ENCODE results near the gene LMF1. TPM values are rescaled to one million over a fixed set of nuclear protein-coding genes. Genes with fewer than 3 reads are reported as not detected.
"Not testable (repeated sequence)": the region's sequence is repeated elsewhere in the genome, so short reads cannot be mapped to it uniquely, and the experiment has no call there.

Gene LMF1
- total RNA-seq, 4 donors from 2014 or later: 14.9 to 33.7 (median 27.1) TPM

DNA sequence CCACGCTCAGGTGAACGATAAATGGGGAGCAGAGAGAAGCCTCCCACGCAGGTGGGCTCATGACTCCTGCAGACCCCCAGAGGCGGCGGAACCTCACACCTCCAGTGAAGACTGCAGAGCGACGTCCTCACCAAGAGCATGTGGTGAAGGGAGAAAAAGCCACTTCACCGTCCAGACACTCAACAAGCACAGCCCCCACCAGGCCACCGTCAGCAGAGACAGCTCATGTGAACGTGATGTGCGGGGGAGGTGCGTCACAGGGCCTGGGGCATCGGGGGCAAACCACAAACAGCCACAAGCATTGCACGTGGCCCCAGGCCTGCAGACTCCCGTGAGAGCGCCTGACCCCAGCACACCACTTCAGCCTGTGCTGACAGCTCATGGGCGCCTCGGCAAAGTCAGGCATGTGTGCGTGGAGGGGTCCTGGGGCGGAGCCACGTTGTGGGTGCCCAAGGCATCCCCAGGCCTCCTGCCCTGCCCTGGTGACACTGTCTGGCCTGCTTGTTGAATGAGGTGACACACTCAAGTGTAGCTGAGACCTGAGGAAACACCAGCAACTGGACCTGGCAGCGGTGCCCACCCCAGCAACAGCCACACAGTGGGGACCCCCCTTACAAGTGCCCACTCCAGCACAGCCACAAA is 19.0 kb downstream of the LMF1 start:
- ATAC-seq (ENCODE audit: low FRiP score) (no peak), DNase-seq (ENCODE audit: low spot score) (no peak)
- TF ChIP-seq, protein P1, sequence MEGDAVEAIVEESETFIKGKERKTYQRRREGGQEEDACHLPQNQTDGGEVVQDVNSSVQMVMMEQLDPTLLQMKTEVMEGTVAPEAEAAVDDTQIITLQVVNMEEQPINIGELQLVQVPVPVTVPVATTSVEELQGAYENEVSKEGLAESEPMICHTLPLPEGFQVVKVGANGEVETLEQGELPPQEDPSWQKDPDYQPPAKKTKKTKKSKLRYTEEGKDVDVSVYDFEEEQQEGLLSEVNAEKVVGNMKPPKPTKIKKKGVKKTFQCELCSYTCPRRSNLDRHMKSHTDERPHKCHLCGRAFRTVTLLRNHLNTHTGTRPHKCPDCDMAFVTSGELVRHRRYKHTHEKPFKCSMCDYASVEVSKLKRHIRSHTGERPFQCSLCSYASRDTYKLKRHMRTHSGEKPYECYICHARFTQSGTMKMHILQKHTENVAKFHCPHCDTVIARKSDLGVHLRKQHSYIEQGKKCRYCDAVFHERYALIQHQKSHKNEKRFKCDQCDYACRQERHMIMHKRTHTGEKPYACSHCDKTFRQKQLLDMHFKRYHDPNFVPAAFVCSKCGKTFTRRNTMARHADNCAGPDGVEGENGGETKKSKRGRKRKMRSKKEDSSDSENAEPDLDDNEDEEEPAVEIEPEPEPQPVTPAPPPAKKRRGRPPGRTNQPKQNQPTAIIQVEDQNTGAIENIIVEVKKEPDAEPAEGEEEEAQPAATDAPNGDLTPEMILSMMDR (IDR thresholded peaks at IDR 0.05): no peak

DNA sequence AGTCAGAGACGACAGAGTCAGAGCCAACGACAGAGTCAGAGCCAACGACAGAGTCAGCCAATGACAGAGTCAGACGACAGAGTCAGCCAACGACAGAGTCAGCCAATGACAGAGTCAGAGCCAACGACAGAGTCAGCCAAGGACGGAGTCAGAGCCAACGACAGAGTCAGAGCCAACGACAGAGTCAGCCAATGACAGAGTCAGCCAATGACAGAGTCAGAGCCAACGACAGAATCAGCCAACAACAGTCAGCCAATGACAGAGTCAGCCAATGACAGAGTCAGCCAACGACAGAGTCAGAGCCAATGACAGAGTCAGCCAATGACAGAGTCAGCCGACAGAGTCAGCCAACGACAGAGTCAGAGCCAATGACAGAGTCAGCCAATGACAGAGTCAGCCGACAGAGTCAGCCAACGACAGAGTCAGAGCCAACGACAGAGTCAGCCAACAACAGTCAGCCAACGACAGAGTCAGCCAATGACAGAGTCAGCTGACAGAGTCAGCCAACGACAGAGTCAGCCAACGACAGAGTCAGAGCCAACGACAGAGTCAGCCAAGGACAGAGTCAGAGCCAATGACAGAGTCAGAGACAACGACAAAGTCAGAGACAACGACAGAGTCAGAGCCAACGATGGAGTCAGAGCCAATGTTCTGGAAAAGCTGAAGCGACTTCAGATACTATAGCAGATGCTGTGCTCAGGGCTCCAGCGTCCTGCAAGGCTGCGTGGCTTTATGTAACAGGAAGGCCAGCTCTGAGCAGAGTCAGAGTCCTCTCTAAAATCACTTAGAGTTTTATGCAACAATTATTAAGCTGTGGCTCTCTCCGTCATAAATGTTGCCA is 19.8 kb downstream of the LMF1 start:
- not testable (repeated sequence) for DNase-seq (ENCODE audit: low spot score); ATAC-seq (ENCODE audit: low FRiP score)

DNA sequence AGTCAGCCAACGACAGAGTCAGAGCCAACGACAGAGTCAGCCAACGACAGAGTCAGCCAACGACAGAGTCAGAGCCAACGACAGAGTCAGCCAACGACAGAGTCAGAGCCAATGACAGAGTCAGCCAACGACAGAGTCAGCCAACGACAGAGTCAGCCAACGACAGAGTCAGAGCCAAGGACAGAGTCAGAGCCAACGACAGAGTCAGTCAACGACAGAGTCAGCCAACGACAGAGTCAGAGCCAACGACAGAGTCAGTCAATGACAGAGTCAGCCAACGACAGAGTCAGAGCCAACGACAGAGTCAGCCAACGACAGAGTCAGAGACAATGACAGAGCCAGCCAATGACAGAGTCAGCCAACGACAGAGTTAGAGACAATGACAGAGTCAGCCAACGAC is 22.0 kb downstream of the LMF1 start:
- DNase-seq (ENCODE audit: low spot score): not testable (repeated sequence)

DNA sequence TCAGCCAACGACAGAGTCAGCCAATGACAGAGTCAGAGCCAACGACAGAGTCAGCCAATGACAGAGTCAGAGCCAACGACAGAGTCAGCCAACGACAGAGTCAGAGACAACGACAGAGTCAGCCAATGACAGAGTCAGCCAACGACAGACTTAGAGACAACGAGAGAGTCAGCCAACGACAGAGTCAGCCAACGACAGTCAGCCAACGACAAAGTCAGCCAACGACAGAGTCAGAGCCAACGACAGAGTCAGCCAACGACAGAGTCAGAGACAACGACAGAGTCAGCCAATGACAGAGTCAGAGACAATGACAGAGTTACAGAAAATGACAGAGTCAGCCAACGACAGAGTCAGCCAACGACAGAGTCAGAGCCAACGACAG is 22.9 kb downstream of the LMF1 start:
- not testable (repeated sequence) for ATAC-seq (ENCODE audit: low FRiP score); DNase-seq (ENCODE audit: low spot score)

More for the DNA sequence above, 22.0 kb downstream of the LMF1 start:
- ATAC-seq (ENCODE audit: low FRiP score): not testable (repeated sequence)

DNA sequence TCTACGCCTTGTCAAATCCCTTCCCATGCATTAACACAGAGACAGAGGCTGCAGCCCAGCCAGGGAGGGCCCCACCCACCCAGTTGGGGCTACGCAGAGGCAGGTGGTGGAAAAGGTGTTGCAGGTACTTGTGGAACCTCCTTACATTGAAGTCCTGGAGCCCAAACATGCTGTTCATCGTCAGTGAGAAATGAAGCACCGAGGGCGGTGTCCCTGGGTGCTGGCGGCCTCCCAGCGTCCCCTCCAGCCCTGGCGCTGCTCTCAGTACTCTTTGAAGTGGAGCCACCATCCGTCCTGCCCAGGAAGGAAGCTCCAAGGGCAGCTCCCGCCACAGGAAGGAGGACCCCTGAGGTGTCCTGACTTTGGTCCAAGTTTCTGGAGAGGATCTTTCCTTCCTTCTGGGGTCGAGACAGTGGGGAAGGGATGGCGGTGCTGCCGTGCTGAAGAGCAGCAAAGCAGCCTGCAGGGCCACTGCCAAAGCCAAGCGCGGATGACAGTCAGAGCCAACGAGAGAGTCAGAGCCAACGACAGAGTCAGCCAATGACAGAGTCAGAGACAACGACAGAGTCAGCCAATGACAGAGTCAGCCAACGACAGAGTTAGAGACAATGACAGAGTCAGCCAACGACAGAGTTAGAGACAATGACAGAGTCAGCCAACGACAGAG is 23.4 kb downstream of the LMF1 start:
- TF ChIP-seq, protein P1 (IDR thresholded peaks at IDR 0.05): no peak
- ATAC-seq (ENCODE audit: low FRiP score) (peak; percentile 14), DNase-seq (ENCODE audit: low spot score) (no peak)

DNA sequence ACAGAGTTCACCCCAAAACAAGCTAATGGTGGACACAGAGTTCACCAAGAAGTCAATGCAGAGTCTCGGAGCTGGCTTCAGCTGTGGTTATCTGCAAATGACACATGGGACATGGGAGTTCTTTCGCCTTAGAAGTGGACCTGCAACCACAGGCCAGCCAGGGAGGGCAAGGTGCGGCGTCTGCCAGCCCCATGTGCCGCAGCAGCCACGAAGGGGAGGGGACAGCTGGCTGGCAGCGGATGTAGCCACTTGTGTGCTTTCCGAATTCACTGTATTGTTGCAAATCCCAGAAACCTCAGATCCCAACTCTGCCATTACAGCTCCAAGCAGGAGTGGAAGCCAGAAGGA is 24.8 kb downstream of the LMF1 start:
- DNase-seq (ENCODE audit: low spot score): no peak
- ATAC-seq (ENCODE audit: low FRiP score): no peak

DNA sequence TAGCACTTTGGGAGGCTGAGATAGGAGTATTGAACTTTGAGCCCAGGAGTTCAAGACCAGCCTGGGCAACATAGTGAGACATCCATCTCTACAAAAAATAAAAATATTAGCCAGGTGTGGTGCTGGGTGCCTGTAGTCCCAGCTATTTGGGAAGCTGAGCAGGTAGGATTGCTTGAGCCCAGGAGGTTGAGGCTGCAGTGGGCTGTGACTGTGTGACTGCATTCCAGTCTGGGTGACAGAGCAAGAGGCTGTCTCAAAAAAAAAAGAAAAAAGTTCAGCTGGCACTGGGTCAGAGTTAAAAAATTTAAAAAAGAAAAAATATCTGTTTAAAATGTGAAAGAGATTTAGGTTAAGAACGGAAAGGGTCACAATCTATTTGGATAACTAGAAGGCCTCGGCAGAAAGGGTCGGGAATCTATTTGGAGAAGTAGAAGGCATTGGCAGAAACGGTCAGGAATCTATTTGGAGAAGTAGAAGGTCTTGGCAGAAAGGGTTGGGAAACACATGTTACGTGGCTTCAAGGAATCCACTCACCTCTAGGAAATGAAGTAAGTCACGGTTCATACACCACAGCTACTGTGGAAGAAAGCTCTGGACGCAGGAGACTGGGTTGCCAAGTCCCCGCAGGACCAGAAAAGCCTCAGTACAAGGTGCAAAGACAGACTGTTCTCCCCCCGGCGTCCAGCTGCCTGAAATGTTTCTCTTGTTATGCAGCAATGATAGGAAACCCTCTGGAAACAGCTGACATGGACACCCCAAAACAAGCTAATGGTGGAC is 25.3 kb downstream of the LMF1 start:
- TF ChIP-seq, protein P1 (IDR thresholded peaks at IDR 0.05): no peak
- DNase-seq (ENCODE audit: low spot score) (no peak), ATAC-seq (ENCODE audit: low FRiP score) (no peak)

More for the DNA sequence above, 24.8 kb downstream of the LMF1 start:
- TF ChIP-seq, protein P1 (IDR thresholded peaks at IDR 0.05): no peak

DNA sequence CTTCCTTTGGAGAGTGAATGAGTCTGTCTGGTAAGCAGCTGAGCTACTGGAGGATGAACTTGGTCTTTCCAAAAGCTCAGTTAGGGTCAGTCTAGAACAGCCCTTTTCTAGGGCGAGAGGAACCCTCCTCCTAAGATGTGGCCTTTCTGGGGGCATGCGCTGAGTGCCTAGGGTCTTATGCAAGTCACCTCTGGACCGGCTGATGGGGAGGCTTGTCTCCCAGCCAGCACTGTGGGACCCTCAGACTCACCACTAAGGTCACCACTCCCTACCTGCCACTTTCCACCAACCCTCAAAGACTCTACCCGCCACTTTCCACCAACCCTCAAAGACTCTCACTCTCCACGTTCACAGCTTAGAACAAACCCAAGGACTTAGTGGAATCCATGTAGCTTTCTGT is 26.8 kb downstream of the LMF1 start:
- ATAC-seq (ENCODE audit: low FRiP score): no peak
- no peak for DNase-seq (ENCODE audit: low spot score)
- TF ChIP-seq, protein P1 (IDR thresholded peaks at IDR 0.05): no peak
